DOHH2 (cell line): ENCODE results near the gene TRPC4AP.

Experiments used
- H3F3A ChIP-seq: fragments of 200-600 bp; sonication (generic), shearing (Covaris generic); 2 replicates; pipeline ENCODE4 v1.6.0; 2016; ENCODE audit warnings: antibody characterized with exemption, mild to moderate bottlenecking; ENCODE audit not compliant: control insufficient read depth, insufficient read depth
- H3K27ac ChIP-seq: fragments of 200-600 bp; sonication (generic); 2 replicates; pipeline ENCODE4 v1.5.1; 2014; ENCODE audit warnings: low read depth, mild to moderate bottlenecking, low read length, moderate library complexity
- H3K27me3 ChIP-seq: fragments of 200-600 bp; sonication (generic); 2 replicates; pipeline ENCODE4 v1.6.1; 2014; ENCODE audit warnings: mild to moderate bottlenecking, low read length, mixed read lengths; ENCODE audit not compliant: control insufficient read depth
- H3K36me3 ChIP-seq: fragments of 200-600 bp; sonication (generic); 2 replicates; pipeline ENCODE4 v1.6.1; 2014; ENCODE audit warnings: mild to moderate bottlenecking, low read length, moderate library complexity, mixed read lengths; ENCODE audit not compliant: control insufficient read depth
- H3K4me1 ChIP-seq: fragments of 200-600 bp; sonication (generic); 2 replicates; pipeline ENCODE4 v1.6.1; 2014; ENCODE audit warnings: mild to moderate bottlenecking, low read length, mixed read lengths; ENCODE audit not compliant: control insufficient read depth
- H3K4me2 ChIP-seq: fragments of 200-600 bp; sonication (generic); 2 replicates; pipeline ENCODE4 v1.6.0; 2014; ENCODE audit warnings: mild to moderate bottlenecking, low read length, moderate library complexity
- H3K4me3 ChIP-seq: fragments of 200-600 bp; sonication (generic); 2 replicates; pipeline ENCODE4 v1.5.1; 2014; ENCODE audit warnings: mild to moderate bottlenecking, low read length, mixed read lengths
- H3K79me2 ChIP-seq: fragments of 200-600 bp; sonication (generic); 2 replicates; pipeline ENCODE4 v1.6.1; 2014; ENCODE audit warnings: mild to moderate bottlenecking, low read length, mixed read lengths; ENCODE audit not compliant: control insufficient read depth
- H3K9me2 ChIP-seq: fragments of 200-600 bp; sonication (generic); replicated peaks from 2 replicates; pipeline ENCODE4 v1.6.1; 2014; ENCODE audit warnings: mild to moderate bottlenecking, low read length, mixed read lengths; ENCODE audit not compliant: control insufficient read depth
- H3K9me3 ChIP-seq: fragments of 200-600 bp; sonication (generic); 2 replicates; pipeline ENCODE4 v1.6.1; 2014; ENCODE audit warnings: antibody characterized with exemption, low read length, mixed read lengths; ENCODE audit not compliant: control insufficient read depth, insufficient read depth
- H4K20me1 ChIP-seq: fragments of 200-600 bp; sonication (generic); 2 replicates; pipeline ENCODE4 v1.6.0; 2014; ENCODE audit warnings: low read depth, mild to moderate bottlenecking, antibody characterized with exemption, low read length, moderate library complexity; ENCODE audit not compliant: control insufficient read depth, insufficient read depth
- EZH2phosphoT487 ChIP-seq: fragments of 200-600 bp; sonication (generic); IDR thresholded peaks from 2 replicates; pipeline ENCODE4 v1.6.1; 2017; ENCODE audit warnings: borderline replicate concordance, mild to moderate bottlenecking, antibody characterized with exemption, low read length, moderate library complexity, mixed read lengths
- TF ChIP-seq, protein P1 (sequence below): fragments of 200-600 bp; sonication (generic); IDR thresholded peaks from one replicate; pipeline ENCODE4 v1.5.1; 2014; ENCODE audit warnings: antibody characterized with exemption, mild to moderate bottlenecking, low read depth, low read length; ENCODE audit not compliant: poor library complexity, severe bottlenecking

Gene TRPC4AP

DNA sequence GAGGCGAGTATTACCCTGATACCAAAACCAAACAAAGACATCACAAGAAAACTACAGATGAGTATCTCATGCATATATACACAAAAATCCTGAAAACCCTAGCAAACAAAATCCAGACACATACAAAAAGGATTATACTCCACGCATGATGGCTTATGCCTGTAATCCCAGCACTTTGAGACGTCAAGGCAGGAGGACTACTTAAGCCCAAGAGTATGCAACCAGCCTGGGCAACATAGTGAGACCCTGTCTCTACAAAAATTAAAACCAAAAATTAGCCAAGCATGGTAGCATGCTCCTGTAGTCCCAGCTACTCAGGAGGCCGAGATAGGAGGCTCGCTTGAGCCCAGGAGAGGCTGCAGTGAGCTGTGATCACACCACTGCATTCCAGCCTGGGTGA lies 32.4 kb downstream of the TRPC4AP start:
- Histone ChIP-seq H3K4me1 (no peaks in the 10 kb centered on the region), H3K79me2 (peaks cover 46% of the 10 kb centered on the region), H3K9me3 (no peaks in the 10 kb centered on the region), H3K27me3 (no peaks in the 10 kb centered on the region), H3F3A (no peaks in the 10 kb centered on the region), H3K9me2 (no peaks in the 10 kb centered on the region), H3K36me3 (peaks cover 15% of the 10 kb centered on the region), H4K20me1 (no peaks in the 10 kb centered on the region), H3K4me3 (no peak overlapping the region), H3K4me2 (no peak overlapping the region), H3K27ac (no peak overlapping the region)
- TF ChIP-seq, protein P1, sequence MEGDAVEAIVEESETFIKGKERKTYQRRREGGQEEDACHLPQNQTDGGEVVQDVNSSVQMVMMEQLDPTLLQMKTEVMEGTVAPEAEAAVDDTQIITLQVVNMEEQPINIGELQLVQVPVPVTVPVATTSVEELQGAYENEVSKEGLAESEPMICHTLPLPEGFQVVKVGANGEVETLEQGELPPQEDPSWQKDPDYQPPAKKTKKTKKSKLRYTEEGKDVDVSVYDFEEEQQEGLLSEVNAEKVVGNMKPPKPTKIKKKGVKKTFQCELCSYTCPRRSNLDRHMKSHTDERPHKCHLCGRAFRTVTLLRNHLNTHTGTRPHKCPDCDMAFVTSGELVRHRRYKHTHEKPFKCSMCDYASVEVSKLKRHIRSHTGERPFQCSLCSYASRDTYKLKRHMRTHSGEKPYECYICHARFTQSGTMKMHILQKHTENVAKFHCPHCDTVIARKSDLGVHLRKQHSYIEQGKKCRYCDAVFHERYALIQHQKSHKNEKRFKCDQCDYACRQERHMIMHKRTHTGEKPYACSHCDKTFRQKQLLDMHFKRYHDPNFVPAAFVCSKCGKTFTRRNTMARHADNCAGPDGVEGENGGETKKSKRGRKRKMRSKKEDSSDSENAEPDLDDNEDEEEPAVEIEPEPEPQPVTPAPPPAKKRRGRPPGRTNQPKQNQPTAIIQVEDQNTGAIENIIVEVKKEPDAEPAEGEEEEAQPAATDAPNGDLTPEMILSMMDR = no peak
- TF ChIP-seq EZH2phosphoT487 = no peak

DNA sequence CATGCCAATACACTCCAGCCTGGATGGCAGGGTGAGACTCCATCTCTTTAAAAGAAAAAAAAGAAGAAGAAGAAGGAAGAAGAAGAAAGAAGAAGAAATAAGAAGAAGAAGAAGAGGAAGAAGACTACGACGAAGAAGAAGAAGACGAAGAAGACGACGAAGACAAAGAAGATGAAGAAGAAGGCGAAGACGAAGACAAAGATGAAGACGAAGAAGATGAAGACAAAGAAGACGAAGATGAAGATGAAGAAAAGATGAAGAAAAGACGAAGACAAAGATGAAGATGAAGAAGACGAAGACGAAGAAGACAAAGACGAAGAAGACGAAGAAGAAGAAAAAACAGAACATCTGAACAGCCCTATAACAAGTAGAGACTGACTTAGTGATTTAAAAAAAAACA lies 33.0 kb downstream of the TRPC4AP start:
- H3K27me3 ChIP-seq = no peaks in the 10 kb centered on the region
- peaks cover 17% of the 10 kb centered on the region for H3K36me3 ChIP-seq
- H3K79me2 ChIP-seq = peaks cover 40% of the 10 kb centered on the region
- no peaks in the 10 kb centered on the region for H4K20me1 ChIP-seq
- H3F3A ChIP-seq = no peaks in the 10 kb centered on the region
- no peaks in the 10 kb centered on the region for H3K9me3 ChIP-seq
- H3K4me2 ChIP-seq = no peak overlapping the region
- H3K4me3 ChIP-seq = no peak overlapping the region
- no peaks in the 10 kb centered on the region for H3K4me1 ChIP-seq
- no peaks in the 10 kb centered on the region for H3K9me2 ChIP-seq
- TF ChIP-seq, protein P1 = no peak
- no peak for TF ChIP-seq EZH2phosphoT487
- H3K27ac ChIP-seq = no peak overlapping the region

DNA sequence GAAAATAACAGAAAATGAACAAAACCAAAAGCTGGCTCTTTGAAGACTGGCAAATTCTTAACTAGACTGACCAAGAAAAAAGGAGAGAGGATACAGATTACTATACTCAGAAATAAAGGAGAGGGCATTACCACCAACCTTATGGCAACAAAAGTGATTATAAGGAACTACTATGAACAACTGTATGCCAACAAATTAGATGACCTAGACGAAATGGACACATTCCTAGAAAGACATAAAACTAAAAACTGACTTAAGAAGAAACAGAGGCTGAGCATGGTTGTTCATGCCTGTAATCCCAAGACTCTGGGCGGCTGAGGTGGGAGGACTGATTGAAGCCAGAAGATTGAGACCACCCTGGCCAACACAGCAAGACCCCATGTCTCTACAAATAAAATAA lies 33.5 kb downstream of the TRPC4AP start:
- Histone ChIP-seq H3K9me2 (no peaks in the 10 kb centered on the region), H3K79me2 (peaks cover 36% of the 10 kb centered on the region), H3K4me3 (no peak overlapping the region), H3K27me3 (no peaks in the 10 kb centered on the region), H3K27ac (no peak overlapping the region), H3K9me3 (no peaks in the 10 kb centered on the region), H3F3A (no peaks in the 10 kb centered on the region), H3K4me2 (no peak overlapping the region), H3K4me1 (no peaks in the 10 kb centered on the region), H4K20me1 (no peaks in the 10 kb centered on the region), H3K36me3 (peaks cover 22% of the 10 kb centered on the region)
- TF ChIP-seq EZH2phosphoT487 = no peak
- TF ChIP-seq, protein P1 = no peak
